Skeletal muscle cell (primary cell): ENCODE results near the gene DISC1.
"Not testable (repeated sequence)": the region's sequence is repeated elsewhere in the genome, so short reads cannot be mapped to it uniquely, and the experiment has no call there.

Experiments used
- DNase-seq: peaks from one replicate; pipeline ENCODE4 v3.0.0-alpha.2; 2010; ENCODE audit warnings: low read depth
- H3K4me3 ChIP-seq: 2 replicates; pipeline ENCODE4 v1.5.1; 2011; ENCODE audit warnings: low read depth, mild to moderate bottlenecking, control low read depth, low read length, moderate library complexity

Gene DISC1

DNA sequence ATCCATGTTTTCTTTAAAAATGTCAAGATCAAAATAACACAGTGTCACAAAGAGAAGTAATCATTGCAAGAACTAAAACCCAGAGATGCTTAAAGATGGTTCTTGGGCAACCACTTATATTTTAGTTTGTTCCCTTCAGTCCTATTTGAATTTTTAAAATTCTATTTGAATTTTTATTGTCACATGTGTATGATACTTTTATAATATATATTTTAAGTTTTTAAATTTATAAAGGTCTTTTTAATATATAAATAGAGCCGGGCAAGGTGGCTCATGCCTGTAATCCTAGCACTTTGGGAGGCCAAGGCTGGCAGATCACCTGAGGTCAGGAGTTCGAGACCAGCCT is 22.3 kb upstream of the DISC1 start:
- no peak for DNase-seq
- no peak overlapping the region for H3K4me3 ChIP-seq

- no peak overlapping the region for H3K4me3 ChIP-seq
- DNase-seq, result no peak
These were observed 21.2 kb upstream of the DISC1 start for GRCh38 chr1:231605149-231606100.

DNA sequence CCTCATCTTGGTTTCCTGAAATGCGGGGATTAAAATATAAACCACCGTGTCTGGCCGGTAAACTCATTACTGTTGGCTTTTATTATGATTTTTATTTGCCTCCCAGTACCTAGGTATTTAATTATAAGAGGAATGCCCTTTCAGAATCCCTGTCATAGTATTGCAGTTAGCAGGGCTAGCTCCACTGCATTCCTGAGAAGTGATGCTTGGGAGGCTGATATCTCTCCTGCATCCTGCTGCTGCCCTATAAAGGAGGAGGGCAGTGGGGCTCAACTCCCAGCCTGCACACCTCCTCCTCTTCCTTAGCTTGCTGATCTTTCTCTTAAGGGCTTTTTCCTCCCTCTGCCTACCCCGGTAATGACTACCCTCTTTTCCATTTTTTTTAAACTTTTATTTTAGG is 19.9 kb upstream of the DISC1 start:
- DNase-seq, result no peak
- no peak overlapping the region for H3K4me3 ChIP-seq

DNA sequence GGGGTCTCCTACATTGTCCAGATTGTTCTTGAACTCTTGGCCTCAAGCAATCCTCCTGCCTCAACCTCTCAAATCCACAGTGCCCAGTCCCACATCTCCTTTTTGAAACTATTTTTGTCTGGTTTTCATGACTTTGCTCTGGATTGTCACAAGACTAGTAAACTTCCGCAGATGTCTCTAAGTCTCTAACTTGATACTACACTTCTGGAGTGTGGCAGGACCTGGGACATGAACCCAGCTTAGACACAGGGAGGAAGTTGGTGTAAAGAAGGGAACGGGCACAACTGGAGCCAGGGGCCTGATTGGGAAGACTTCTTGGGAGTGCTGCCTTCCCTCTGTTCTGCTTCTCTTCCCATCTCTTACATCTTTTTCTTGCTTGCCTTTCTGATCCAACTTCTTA is 16.2 kb upstream of the DISC1 start:
- no peak overlapping the region for H3K4me3 ChIP-seq
- no peak for DNase-seq

DNA sequence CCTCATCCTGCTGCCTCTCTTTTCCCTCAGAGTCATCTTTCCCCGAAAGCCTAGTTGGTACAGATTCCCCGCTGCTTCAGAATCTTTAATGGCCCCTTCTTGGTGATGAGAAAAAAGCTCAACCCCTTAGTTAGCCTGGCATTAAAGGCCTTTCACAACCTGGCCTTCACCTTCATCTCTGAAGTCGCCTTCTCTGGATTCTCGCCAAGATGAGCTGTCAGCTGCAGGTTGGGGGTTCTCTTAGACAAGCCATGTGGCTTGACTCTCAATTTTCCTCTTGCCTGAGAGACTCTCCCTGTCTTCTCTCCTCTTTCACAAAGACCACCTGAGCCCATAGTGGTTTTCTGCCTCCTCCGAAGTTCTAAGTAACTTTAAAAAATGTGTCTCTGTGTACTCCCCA is 15.5 kb upstream of the DISC1 start:
- H3K4me3 ChIP-seq, result no peak overlapping the region
- DNase-seq, result no peak

GRCh38 chr1:231611851-231612250 is 14.7 kb upstream of the DISC1 start:
- no peak for DNase-seq
- H3K4me3 ChIP-seq, result no peak overlapping the region

- DNase-seq, result no peak
- H3K4me3 ChIP-seq, result no peak overlapping the region
These were observed 14.0 kb upstream of the DISC1 start for GRCh38 chr1:231612393-231613089.

GRCh38 chr1:231613419-231614349 is 12.9 kb upstream of the DISC1 start:
- DNase-seq, result no peak
- no peak overlapping the region for H3K4me3 ChIP-seq

GRCh38 chr1:231616667-231617066 is 9.9 kb upstream of the DISC1 start:
- no peak for DNase-seq
- no peak overlapping the region for H3K4me3 ChIP-seq

- DNase-seq, result no peak
- no peak overlapping the region for H3K4me3 ChIP-seq
These were observed 7.9 kb upstream of the DISC1 start for GRCh38 chr1:231618609-231619256.

- no peak for DNase-seq
- no peak overlapping the region for H3K4me3 ChIP-seq
These were observed 7.3 kb upstream of the DISC1 start for GRCh38 chr1:231619257-231619634.

- H3K4me3 ChIP-seq, result not testable (repeated sequence)
These were observed 1.5 kb upstream of the DISC1 start for GRCh38 chr1:231625042-231625441.

DNA sequence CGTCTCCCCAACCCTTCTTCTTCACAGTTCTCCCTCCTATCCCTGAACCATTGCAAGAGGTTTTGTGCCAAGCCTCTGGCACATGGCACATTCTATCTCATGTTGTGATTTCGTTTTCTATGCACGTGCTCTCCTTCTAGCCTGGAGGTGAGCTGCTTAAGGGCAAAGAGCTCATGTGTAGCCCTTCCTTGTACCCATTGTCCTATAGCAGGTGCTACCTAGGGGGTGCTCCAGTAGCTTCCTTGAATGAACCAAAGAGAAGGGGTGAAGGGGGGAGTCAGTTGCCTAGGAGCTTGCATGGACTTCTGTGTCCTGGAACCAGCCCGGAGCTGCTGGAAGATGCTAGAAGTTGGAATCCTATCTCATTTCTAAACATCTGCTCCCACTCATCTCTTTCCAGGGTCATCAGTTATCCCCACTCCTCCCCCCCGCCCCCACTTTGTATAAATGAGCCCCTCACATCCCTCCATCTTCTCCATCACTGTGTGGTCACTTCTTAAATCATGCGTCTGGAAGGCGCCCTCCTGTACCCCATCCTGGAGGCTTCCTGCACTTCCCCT is 535 bp upstream of the DISC1 start:
- H3K4me3 ChIP-seq, result peak overlapping the region; percentile 83
- no peak for DNase-seq

More at GRCh38 chr1:231625042-231625441, 1.5 kb upstream of the DISC1 start:
- DNase-seq, result not testable (repeated sequence)

- peak overlapping the region; percentile 83 for H3K4me3 ChIP-seq
- DNase-seq, result no peak
These were observed 493 bp downstream of the DISC1 start for GRCh38 chr1:231626951-231627614.

DNA sequence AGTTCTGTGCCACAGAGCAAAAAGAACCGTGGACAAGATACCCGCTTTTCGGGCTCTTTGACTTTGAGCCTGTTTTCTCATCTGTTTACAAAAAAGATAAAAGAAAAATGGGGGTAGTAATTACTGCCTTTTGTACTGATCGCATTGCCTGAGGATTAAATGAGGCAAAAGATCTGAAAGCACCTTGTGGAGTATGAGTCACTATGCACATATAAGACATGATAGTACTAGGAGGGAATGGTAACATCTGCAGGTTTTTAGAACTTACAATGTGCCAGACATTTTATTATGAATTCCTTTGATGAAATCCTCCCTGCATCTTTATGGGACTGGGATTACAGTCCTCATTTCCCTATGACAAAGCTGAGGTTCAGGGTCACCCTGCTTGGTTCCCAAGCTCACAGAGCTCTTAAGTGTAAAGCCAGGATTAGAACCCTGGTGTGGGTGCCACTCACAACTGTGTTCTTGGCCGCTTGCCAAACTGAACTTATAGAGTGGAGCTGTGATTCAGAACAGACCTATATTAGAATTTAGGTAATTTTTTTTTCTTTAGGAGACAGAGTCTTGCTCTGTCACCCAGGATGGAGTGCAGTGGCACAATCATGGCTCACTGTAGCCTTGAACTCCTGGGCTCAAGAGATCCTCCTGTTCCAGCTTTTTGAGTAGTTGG is 1.8 kb downstream of the DISC1 start:
- H3K4me3 ChIP-seq, result no peak overlapping the region
- DNase-seq, result no peak

DNA sequence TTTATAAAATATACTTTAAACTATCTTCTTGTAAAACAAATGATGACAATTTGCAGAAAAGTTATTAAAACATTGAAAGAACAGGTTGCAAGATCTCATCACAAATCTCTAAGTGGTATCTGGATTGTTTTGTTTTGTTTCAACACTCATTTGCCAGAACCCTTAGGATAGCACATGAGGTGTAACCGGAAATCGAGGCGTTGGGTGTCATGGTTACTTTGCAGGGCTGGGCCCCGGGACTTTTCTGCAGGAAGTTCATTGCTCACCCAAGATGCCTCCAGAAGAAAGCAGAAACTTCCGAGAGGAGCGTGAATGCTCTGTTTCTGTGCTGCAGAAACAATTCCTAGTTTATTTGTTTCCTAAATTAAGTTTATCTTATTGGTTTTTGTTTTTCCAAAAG is 2.5 kb downstream of the DISC1 start:
- H3K4me3 ChIP-seq, result no peak overlapping the region
- DNase-seq, result no peak

DNA sequence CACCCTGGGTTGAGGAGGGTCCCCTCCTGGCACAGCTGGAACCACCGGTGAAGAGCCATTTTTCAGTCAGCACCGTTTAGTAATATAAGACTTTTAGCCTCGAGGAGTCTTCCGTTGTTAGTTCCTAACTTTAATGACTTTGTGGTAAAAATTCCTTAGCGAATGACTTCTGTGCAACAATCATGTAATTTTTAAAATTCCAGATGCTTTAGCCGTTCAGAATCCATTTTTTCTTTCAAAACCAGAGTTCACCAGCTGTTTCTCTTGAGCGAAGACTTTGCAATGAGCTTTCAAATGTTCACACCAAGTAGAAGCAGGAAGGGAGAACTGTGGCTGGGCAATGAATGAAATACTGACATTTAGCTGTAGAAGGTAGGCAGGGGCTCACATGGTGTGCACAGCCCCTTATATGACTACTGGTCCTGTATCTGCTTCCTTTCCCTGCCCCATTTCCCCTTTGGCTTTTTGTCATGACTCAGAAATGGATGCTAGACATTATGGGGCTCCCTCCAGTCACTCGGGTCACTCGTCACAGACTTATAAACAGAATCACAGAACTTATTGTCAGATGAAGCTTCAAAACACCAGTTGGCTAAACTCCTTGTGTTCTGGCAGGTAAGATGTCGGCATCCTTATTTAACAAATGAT is 4.1 kb downstream of the DISC1 start:
- no peak for DNase-seq
- H3K4me3 ChIP-seq, result no peak overlapping the region

GRCh38 chr1:231631717-231632116 is 5.1 kb downstream of the DISC1 start:
- no peak for DNase-seq
- no peak overlapping the region for H3K4me3 ChIP-seq
